GM18511 (cell line): ENCODE results near the gene SVEP1.

Experiments used
- ATAC-seq: cut with Tn5 transposase; IDR thresholded peaks from one replicate; pipeline ENCODE4 v1.9.1; 2021; ENCODE audit warnings: mild to moderate bottlenecking, moderate library complexity; ENCODE audit not compliant: unreplicated experiment

The SVEP1 gene

DNA sequence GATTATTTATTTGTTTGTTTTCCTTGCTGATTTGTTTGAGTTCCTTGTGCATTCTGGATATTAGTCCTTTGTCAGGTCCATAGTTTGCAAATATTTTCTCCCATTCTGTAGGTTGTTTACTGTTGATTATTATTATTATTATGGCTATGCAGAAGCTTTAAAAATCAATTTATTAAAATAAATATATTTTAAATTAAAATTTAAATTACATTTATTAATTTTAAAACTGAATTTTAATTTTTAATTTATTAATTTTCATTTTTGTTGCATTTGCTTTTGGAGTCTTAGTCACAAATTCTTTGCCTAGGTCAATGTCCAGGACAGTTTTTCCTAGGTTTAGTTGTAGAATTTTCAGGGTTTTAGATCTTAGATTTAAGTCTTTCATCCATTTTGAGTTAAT lies 50.9 kb downstream of the SVEP1 start:
- ATAC-seq, result no peak

DNA sequence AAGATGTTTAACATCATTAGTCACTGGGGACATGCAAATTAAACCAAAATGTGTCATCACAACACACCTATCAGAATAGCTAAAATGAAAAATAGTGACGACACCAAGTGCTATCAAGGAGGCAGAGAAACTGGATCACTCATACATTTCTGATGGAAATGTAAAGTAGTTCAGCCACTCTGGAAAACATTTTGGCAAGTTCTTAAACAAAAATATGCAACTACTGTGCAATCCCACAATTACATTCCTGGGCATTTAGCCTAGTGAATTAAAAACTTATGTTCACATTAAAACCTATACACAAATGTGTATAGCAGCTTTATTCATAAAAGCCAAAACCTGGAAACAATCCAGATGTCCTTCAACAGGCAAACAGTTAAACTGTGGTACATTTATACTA lies 53.1 kb downstream of the SVEP1 start:
- ATAC-seq, result no peak

DNA sequence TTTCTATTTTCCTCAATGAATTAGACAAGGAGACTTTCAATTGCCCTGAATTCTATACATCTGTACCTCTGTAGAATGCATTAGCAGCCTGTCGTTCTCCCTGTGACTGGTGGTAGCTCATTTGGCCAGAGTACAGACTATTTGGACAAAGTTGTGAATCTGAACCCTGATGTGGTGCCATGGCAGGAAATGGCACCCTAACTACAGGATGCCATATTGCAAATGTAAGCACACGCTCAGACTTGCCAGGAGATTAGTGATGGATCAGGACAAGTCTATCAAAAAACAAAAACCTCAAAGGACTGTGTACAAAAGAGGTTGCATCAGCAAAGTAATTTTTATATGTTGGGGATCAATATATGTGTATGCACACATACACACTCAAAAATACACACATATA lies 58.3 kb downstream of the SVEP1 start:
- ATAC-seq, result no peak

DNA sequence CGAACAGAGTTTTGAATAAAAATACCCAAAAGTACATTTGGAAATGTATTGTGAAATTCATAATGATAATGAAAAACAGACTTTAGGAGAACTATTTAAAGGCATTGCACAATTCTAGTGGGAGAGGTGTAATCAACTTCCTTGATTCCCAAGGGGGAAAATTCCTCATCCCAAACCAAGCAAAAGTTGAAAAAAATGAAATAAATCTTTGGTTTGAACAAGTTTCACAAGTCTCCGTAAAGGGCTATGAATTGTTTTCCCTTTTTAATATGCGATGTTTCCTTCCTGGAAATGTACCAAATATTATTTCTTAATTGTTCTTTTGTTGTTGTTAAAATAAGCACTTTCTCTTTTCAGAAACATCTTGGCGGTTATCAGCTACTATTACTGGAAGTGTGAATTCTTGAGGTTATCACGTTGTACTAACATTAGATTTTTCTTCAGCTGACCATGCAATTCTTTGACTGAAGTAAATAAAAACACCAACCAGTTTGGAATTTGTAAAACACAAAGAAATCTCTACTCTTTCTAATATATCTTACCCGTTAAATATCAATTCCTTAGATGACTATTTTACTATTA lies 59.3 kb downstream of the SVEP1 start:
- no peak for ATAC-seq

DNA sequence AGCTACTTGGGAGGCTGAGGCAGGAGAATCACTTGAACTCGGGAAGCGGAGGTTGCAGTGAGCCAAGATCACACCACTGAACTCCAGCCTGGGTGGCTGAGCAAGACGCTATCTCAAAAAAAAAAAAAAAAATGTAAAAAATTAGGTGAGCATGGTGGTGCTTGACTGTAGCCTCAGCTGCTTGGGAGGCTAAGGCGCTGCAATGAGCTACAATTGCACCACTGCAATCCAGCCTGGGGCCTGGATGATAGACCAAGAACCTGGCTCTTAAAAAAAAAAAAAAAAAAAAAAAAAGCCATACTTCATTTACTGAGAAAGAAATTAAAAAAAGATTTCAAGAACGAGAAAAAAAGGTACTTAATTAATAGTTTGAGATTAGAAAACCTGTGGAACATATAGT lies 62.1 kb downstream of the SVEP1 start:
- no peak for ATAC-seq

DNA sequence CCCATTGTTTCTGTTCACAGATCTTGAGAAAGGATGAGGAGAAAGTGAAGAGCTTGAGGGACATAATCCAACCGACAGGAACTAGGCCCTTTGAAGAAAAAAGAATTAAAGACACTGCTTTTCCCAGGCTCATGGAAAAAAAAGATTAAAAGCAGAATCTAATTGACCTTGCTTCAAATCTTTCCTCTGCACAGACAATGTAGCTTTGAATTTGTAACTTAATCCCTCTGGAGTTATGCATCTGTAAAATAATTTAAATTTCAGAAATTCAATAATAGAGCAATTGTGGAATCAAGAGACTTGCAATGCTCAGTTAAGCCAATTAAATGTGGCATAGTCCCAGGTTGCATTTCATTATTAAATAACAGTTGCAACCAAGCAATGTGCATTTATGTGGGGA lies 64.6 kb downstream of the SVEP1 start:
- ATAC-seq, result no peak

DNA sequence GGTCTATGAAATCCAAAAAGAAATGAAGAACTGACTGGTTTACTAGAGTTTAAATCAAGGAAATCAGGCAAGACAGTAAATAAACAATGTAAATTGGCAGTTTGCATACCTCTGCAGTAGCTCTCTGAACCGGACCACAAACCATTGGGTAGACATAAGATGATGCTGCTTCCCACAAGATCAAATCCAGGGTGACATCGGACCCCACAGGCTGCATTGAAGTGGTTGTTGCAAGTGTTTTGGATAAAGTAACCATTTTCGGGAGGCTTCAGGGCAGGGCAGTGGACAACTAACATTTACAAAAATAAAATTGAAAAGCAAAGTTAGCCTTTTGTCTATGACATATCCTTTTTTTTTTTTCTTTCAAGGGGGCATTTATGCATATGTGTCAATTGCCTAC lies 66.7 kb downstream of the SVEP1 start:
- no peak for ATAC-seq

DNA sequence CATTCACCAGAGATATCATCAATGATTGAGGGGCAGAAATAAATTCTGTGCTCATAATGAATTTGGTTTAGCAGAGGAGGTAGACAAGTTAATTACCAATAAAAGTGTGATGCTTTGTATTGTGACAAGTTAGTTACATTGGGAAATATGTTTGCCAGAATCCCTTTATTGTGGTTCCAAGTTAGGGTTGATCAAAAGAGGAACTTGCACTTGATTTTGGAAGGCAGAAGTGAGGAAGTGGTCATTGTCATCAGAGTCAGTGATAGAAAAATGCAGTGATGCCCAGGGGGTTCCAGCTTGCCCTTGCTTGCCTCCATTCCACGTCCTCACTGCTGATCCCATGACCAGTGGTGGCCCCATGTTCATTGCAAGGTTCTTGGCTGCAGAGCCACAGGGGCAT lies 69.7 kb downstream of the SVEP1 start:
- no peak for ATAC-seq

DNA sequence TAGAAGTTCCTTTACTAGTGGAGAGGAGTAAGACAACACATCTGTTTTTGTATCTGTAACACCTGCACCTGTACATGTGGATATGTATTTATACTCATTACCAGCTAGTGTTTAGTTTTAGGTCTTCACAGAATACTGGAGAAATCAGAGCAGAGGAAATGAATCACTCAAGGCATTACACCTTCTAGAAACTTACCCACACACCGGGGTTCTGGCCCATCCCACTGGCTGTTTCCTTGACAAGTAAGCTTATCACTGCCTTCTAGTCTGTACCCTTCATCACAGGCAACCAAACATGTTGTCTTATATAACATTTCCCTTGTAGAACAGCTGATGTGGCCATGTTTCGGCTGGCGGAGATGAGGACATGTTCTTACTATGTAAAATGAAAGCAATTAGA lies 76.7 kb downstream of the SVEP1 start:
- no peak for ATAC-seq

DNA sequence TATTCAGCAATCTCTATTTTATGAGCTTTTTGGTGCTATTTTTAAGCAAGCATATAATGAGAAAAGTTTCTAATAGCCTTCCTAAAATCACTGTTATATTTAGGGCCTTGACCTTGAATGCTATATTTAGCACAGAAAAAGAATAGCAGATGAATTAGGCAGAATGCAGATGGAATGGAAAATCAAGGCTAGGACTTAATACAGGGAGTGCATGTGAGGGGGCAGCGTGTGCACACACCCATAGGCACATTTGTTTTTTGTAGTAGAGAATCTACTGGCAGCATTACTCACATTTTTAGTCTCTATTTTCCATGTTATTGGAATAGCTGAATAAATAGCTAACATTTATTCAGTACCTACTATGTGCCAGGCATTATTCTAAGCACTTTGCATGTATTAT lies 79.9 kb downstream of the SVEP1 start:
- no peak for ATAC-seq

DNA sequence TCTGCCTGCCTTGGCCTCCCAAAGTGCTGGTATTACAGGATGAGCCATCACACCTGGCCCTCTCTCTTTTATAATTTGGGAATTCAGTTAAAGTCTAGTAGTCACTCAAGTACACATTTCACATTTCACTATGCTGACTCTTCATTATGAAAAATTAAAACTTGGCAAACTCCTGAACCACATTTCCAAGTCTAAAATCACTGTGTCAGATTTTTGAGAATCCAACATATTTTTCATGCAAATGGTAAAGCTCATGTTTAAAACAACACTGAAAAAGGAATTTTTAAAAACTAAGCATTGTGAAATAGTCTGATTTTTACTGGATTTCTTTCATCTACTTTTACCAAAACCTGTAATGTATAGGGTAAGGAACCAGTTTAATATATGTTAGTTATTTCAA lies 92.3 kb downstream of the SVEP1 start:
- ATAC-seq, result no peak

DNA sequence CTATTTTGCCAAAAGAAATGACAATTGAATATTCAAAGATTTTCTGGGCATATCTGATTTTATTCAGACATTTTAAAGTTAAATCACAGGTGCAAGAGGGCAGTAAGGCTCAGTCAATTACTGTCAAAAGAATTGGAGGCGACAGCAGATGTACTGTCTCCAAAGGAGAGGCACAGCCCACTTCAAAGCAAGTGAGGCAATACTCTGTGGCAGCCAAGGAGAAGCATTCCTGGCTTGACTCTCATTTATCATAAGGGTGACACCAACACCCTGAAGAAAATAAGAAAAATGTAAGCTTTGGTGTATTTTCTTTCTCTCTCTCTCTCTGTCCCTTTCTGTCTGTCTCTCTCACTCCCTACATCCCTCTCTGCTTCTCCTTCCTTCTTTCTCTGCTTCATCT lies 93.3 kb downstream of the SVEP1 start:
- no peak for ATAC-seq

DNA sequence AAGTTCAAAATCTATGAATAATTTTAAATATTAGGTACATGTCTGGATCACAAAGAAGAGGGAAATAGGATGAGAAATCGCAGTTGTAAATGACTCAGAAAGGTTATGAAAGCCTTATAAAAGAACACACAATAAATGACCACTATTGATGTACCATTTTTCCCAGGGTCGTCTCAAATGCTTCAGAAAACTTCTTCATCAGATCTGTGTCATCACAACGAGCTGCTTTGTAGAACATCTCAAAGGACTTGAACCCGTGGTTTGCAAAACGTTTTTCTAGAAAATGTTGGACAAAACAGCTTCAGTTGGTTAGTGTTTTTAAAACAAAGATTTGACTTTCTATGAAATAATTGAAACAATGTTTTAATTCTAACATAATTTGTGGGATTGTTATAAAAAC lies 100.1 kb downstream of the SVEP1 start:
- no peak for ATAC-seq

DNA sequence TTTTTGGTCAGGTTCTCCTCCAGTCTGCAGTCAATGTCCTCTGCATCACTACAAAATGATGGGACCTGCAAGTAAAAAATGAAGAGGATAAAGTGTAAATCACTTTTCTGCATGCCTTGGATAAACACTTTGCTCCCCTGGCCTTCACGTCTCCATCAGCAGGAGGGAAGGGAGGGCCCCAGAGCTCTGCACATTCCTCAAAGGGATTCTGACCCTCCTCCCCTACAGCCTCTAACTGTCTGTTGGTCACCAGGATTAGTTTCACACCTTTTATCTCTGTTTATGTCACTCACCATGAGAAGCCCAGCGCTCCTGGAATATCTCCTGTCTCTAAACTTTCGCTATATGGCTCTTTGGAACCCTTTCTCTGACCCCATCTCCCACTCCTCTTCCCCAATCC lies 103.3 kb downstream of the SVEP1 start:
- no peak for ATAC-seq

DNA sequence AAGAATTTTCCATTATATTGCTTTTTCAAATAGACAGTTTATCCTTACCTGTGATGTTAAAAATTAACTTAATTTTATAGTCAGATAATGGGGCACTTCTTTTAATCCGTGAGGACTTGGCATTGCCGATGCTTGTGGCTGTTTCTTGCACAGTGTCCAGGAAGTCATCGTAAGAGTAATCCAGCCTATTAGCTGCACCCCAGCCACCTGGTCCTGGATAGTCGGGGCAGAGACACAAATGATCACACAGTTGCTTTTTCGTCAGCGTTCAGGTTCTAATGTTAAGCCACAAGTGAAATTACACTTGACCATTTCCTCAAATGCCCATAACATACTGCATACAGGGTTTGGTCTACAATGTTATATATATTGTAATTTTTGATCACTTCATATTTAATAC lies 107.4 kb downstream of the SVEP1 start:
- ATAC-seq, result no peak

DNA sequence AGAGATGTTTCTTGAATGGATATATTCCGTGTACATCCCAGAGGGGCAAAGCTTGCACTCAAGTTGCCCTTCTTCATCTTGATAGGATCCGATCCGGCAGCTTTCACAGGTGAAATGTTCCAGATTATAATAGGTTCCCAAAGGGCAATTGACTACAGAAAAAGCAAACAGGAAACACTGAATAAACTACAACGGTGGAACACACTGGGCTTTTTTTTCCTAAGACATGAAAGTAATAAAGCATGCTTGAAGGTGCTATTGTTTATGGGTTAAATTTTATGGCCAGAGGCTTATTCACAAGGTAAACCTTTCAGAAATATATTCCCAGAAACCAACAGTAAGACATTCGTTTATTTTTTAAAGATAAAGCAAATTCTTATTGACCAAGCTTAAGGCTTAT lies 110.6 kb downstream of the SVEP1 start:
- ATAC-seq, result no peak

DNA sequence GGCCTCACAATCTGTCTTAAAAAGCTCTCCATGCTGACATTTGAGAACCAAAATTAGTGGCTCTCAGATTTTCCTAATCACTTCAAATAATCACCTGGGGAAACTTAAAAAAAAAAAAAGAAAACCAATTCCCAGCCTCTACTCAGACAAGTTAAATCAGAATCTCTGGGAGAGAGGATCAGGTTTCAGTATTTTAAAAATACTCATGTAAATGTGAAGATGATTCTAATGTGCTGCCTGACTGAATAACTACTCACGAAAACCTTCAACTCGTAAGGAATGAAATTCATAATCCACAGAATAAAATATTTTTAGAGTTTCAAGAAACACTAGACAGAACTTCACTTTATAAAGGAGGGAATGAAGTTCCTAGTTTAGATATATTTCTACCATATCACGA lies 114.4 kb downstream of the SVEP1 start:
- no peak for ATAC-seq

DNA sequence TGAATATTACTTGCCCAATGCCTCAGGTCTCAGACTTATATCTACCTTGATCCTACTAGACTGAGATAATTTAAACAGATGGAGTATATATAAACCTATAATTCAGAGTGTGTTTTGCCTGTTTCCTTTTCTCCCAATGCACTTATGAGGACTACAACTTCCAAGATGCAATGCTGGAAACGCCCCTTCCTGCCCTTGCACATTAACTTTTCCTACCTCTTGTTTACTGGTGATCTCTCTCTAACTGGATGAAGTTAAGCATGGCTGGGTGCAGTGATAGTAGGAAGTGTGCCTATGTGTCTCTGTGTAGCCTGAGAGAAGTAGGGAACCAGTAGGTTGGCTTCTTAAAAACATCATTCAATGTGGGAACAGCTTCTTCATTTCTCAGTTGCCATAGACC lies 115.2 kb downstream of the SVEP1 start:
- ATAC-seq, result no peak

DNA sequence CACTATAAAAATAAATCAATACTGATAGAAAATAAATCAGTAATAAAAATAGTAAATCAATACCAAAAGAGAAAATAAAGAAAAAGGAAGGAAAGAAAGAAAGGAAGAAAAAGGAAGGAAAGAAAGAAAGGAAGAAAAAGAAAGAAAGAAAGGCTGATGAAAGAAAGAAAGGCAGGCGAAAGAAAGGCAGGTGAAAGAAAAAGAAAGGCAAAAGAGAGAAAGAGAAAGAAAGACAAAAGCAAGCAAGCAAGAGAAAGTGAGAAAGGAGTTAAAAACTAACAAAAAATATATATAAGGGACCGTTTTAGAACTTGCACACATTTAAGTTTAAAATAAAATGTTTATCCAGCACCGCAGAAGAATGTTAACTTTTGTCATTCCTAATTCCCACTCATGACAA lies 116.0 kb downstream of the SVEP1 start:
- no peak for ATAC-seq

DNA sequence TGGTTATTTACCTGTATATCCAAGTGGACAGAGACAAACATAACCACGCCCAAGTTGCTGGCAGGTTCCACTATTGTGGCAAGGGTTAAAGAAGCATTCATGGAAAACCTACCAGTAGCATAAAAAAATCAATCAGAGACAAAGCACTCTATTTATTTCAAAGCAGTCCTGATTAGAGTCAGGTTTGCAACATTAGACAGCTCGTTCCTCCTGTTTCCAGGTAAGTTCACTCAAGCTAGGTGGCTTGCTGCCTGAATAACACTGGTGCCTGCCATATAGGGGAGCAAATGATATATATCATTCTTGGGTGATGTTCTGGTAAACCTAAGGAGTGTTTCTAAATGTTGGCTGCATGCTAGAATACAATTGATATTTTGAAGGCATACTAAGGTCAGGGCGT lies 122.3 kb downstream of the SVEP1 start:
- ATAC-seq, result no peak

DNA sequence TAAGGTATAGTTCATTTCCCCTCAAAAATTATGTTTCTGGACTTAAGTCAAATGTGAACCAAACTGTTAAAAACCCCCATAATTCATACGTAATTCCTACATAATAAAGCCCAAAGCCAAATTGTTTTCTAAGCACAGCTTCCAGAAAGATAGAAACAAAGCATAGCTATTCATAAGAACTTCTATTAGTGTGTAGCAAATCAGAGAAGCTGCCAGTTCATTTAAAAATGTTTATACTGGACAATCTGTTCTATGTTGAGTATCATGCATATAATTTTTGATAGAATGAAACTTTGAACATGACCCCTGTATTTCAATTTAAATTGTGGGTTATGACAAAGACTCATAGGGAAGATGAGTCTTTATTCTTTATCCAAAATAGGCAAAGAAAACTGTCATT lies 122.9 kb downstream of the SVEP1 start:
- no peak for ATAC-seq

DNA sequence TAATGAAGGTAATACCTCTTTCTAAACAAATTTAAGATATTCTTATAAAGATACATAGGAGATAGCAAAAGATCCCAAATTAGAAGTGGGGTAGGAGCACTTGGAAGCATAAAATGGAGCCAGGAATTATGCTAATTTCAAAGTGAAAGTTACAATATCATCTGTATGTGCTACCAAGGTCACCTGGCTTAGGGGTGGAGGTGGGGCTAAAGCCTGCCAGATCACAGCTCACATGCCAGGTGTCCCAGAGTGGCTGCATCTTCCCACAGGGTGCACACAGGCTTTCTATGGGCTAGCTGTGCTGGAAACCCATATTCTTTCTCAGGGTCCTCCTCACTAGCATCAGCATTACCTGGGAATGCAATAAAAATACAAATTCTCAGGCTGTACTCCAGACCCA lies 123.7 kb downstream of the SVEP1 start:
- no peak for ATAC-seq

DNA sequence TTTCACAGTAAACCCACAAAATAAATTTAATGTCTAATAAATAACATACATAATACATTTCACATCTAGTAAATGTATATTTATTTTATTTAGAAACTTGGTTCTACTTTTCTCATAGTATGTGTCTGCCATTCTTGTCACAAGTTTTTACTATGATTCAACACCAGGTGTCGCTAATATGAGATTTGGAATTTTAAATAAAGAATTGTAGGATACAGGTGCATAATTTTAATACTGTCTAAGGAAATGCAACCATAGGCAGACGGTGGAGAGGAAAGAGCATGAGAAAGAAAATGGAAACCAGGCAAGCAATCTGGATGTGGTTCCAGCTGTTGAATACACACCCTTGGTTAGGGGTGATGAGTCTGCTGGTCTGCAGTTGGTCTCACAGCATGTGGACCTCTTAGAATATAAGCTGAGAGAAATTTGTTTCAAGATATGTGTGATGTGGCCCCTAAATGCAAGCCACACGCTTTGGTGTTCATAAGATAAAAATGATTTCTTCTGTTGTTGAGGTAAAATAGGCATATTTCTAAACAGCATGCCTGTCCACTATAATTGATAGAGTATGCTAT lies 127.2 kb downstream of the SVEP1 start:
- ATAC-seq, result no peak
